RWPE1 (cell line): ENCODE results near the gene RERE.
"Not testable (repeated sequence)": the region's sequence is repeated elsewhere in the genome, so short reads cannot be mapped to it uniquely, and the experiment has no call there.

Experiments used
- CTCF ChIA-PET: fragments of 350-600 bp; sonication (Branson Sonifier 250); formaldehyde crosslinking; extraction: SDS; loops from one replicate; lab custom pipeline; 2021; lab: Yijun Ruan, JAX
- POLR2A ChIA-PET: fragments of 400-600 bp; formaldehyde crosslinking; extraction: SDS; loops from one replicate; lab custom pipeline; 2020; ENCODE audit warnings: antibody characterized with exemption; ENCODE audit not compliant: low non-redundant PET; lab: Yijun Ruan, JAX
- DNase-seq: peaks from one replicate; pipeline ENCODE4 v3.0.0; 2012; ENCODE audit warnings: low spot score
- H3K27ac ChIP-seq: fragments of 450-650 bp; 2 replicates; pipeline ENCODE4 v1.5.1; 2017
- CTCF ChIP-seq: fragments of 450-650 bp; conservative IDR thresholded peaks from 2 replicates; pipeline ENCODE4 v1.5.1; 2017; ENCODE audit warnings: low read depth, mild to moderate bottlenecking

RERE gene

GRCh38 chr1:8625981-8626898 lies 191.2 kb downstream of the RERE start:
- no peak overlapping the region for H3K27ac ChIP-seq
- ChIA-PET POLR2A (no interaction called here), CTCF (interaction anchor here (0.6 kb wide), 1 partner anchor 54 kb away, joined by 4 read pairs; no protein-coding TSS in a partner anchor)
- no peak for TF ChIP-seq CTCF
- peak; percentile 13 for DNase-seq

- POLR2A ChIA-PET: no interaction called here
- H3K27ac ChIP-seq: no peak overlapping the region
- no peak for TF ChIP-seq CTCF
- DNase-seq: no peak
- CTCF ChIA-PET: no interaction called here
Measured at GRCh38 chr1:8625491-8625890, 191.9 kb downstream of the RERE start.

GRCh38 chr1:8623651-8624192 lies 193.7 kb downstream of the RERE start:
- DNase-seq, H3K27ac ChIP-seq, POLR2A ChIA-PET, CTCF ChIA-PET: not testable (repeated sequence)

GRCh38 chr1:8621785-8622348 lies 195.6 kb downstream of the RERE start:
- POLR2A ChIA-PET, H3K27ac ChIP-seq, DNase-seq: not testable (repeated sequence)
- CTCF ChIA-PET: interaction anchor here (0.6 kb wide), 1 partner anchor 245 kb away, joined by 7 read pairs; no protein-coding TSS in a partner anchor

GRCh38 chr1:8621034-8621582 lies 196.3 kb downstream of the RERE start:
- CTCF ChIA-PET: interaction anchor here (0.6 kb wide), 1 partner anchor 244 kb away, joined by 7 read pairs; no protein-coding TSS in a partner anchor
- POLR2A ChIA-PET, H3K27ac ChIP-seq, DNase-seq: not testable (repeated sequence)

- POLR2A ChIA-PET, CTCF ChIA-PET, H3K27ac ChIP-seq, DNase-seq: not testable (repeated sequence)
Measured at GRCh38 chr1:8619917-8620502, 197.4 kb downstream of the RERE start.

- POLR2A ChIA-PET, H3K27ac ChIP-seq, CTCF ChIA-PET, DNase-seq: not testable (repeated sequence)
Measured at GRCh38 chr1:8619419-8619818, 198.0 kb downstream of the RERE start.

GRCh38 chr1:8616791-8617190 lies 200.6 kb downstream of the RERE start:
- POLR2A ChIA-PET, H3K27ac ChIP-seq, DNase-seq: not testable (repeated sequence)
- CTCF ChIA-PET: interaction anchor here (0.6 kb wide), 1 partner anchor 65 kb away, joined by 3 read pairs; no protein-coding TSS in a partner anchor

- H3K27ac ChIP-seq, DNase-seq, POLR2A ChIA-PET: not testable (repeated sequence)
Measured at GRCh38 chr1:8611634-8612515, 205.6 kb downstream of the RERE start.

More at GRCh38 chr1:8611634-8612515, 205.6 kb downstream of the RERE start:
- CTCF ChIA-PET: not testable (repeated sequence)
